ENCODE data around the gene NT5DC1.

GRCh38 chr6:116268589-116269293 is 168.1 kb downstream of the NT5DC1 start:
- TF ChIP-seq GATA3 (IDR thresholded peaks at IDR 0.05; ENCODE audit: low read depth, low read length) = peak; percentile 65
- 0 out of 2 replicates have a peak, but pooled peaks have one; percentile 45 for TF ChIP-seq GATA2 (IDR thresholded peaks at IDR 0.05; ENCODE audit: low read depth, low read length)

Data from SH-SY5Y (cell line).